ENCODE measurements around the gene SGCB. TPM values are rescaled to one million over a fixed set of nuclear protein-coding genes. Genes with fewer than 3 reads are reported as not detected.
A peak's percentile ranks its signal among the peaks of the same experiment; 100 is the strongest.

SGCB gene
- total RNA-seq, 1 donor from 2014 or later = 29.9 TPM

- Mint-ChIP-seq H3K36me3 (ENCODE audit: low read depth) (peaks cover 8% of the 10 kb centered on the region), H3K4me1 (no peaks in the 10 kb centered on the region), H3K27me3 (ENCODE audit: low read depth) (no peaks in the 10 kb centered on the region), H3K9me3 (peaks cover 3% of the 10 kb centered on the region), H3K27ac (ENCODE audit: unreplicated experiment) (no peak overlapping the region), H3K4me3 (no peak overlapping the region)
- DNase-seq (ENCODE audit: low read depth, low spot score) = no peak
- no peak for TF ChIP-seq CTCF (conservative IDR thresholded peaks at IDR 0.05)
Measured at GRCh38 chr4:52014903-52015302, 23.2 kb downstream of the SGCB start.

- no peak for DNase-seq (ENCODE audit: low read depth, low spot score)
- Mint-ChIP-seq H3K27me3 (ENCODE audit: low read depth) (no peaks in the 10 kb centered on the region), H3K27ac (ENCODE audit: unreplicated experiment) (peak overlapping the region; percentile 36), H3K4me3 (no peak overlapping the region), H3K4me1 (no peaks in the 10 kb centered on the region), H3K36me3 (ENCODE audit: low read depth) (peaks cover 4% of the 10 kb centered on the region), H3K9me3 (peaks cover 7% of the 10 kb centered on the region)
- TF ChIP-seq CTCF (conservative IDR thresholded peaks at IDR 0.05) = no peak
Measured at GRCh38 chr4:52012651-52013050, 25.4 kb downstream of the SGCB start.

GRCh38 chr4:52010986-52011385, 27.1 kb downstream of the SGCB start:
- TF ChIP-seq CTCF (conservative IDR thresholded peaks at IDR 0.05) = no peak
- peaks cover 7% of the 10 kb centered on the region for H3K9me3 Mint-ChIP-seq
- no peaks in the 10 kb centered on the region for H3K4me1 Mint-ChIP-seq
- peaks cover 4% of the 10 kb centered on the region for H3K36me3 Mint-ChIP-seq (ENCODE audit: low read depth)
- no peak overlapping the region for H3K27ac Mint-ChIP-seq (ENCODE audit: unreplicated experiment)
- H3K4me3 Mint-ChIP-seq = no peak overlapping the region
- no peaks in the 10 kb centered on the region for H3K27me3 Mint-ChIP-seq (ENCODE audit: low read depth)
- no peak for DNase-seq (ENCODE audit: low read depth, low spot score)

GRCh38 chr4:52006887-52007286, 31.2 kb downstream of the SGCB start:
- H3K36me3 Mint-ChIP-seq (ENCODE audit: low read depth) = peaks cover 7% of the 10 kb centered on the region
- H3K27ac Mint-ChIP-seq (ENCODE audit: unreplicated experiment) = no peak overlapping the region
- no peaks in the 10 kb centered on the region for H3K27me3 Mint-ChIP-seq (ENCODE audit: low read depth)
- no peaks in the 10 kb centered on the region for H3K4me1 Mint-ChIP-seq
- H3K9me3 Mint-ChIP-seq = peaks cover 7% of the 10 kb centered on the region
- H3K4me3 Mint-ChIP-seq = no peak overlapping the region
- DNase-seq (ENCODE audit: low read depth, low spot score) = no peak
- no peak for TF ChIP-seq CTCF (conservative IDR thresholded peaks at IDR 0.05)

GRCh38 chr4:52005604-52006273, 32.4 kb downstream of the SGCB start:
- Mint-ChIP-seq H3K36me3 (ENCODE audit: low read depth) (peaks cover 7% of the 10 kb centered on the region), H3K27me3 (ENCODE audit: low read depth) (no peaks in the 10 kb centered on the region)

More at GRCh38 chr4:52005604-52006273, 32.4 kb downstream of the SGCB start:
- no peaks in the 10 kb centered on the region for H3K4me1 Mint-ChIP-seq
- no peak for TF ChIP-seq CTCF (conservative IDR thresholded peaks at IDR 0.05)
- H3K4me3 Mint-ChIP-seq = no peak overlapping the region
- no peak for DNase-seq (ENCODE audit: low read depth, low spot score)
- no peak overlapping the region for H3K27ac Mint-ChIP-seq (ENCODE audit: unreplicated experiment)
- peaks cover 7% of the 10 kb centered on the region for H3K9me3 Mint-ChIP-seq

Measured in neural crest cell (in vitro differentiated cells).